Stomach (tissue), 4 donors: ENCODE results near the gene ITGAD.

Experiments used
- CTCF ChIP-seq, 7 experiments: fragments of 450-650 bp in 4 of 7; fragments of 200-600 bp in 3 of 7; sonication (generic) in 3 of 7; IDR thresholded peaks; one replicate each; pipeline ENCODE4 v1.5.1; 2016 to 2019; ENCODE audit warnings: antibody characterized with exemption in 7 of 7, control low read depth in 2 of 7, mild to moderate bottlenecking in 1 of 7
- POLR2A ChIP-seq, 4 donors: fragments of 450-650 bp; IDR thresholded peaks; one replicate each; pipeline ENCODE4 v1.6.1; 2016; ENCODE audit warnings: antibody characterized with exemption in 4 of 4, control low read depth in 2 of 4, mild to moderate bottlenecking in 1 of 4, moderate library complexity in 1 of 4

DNA sequence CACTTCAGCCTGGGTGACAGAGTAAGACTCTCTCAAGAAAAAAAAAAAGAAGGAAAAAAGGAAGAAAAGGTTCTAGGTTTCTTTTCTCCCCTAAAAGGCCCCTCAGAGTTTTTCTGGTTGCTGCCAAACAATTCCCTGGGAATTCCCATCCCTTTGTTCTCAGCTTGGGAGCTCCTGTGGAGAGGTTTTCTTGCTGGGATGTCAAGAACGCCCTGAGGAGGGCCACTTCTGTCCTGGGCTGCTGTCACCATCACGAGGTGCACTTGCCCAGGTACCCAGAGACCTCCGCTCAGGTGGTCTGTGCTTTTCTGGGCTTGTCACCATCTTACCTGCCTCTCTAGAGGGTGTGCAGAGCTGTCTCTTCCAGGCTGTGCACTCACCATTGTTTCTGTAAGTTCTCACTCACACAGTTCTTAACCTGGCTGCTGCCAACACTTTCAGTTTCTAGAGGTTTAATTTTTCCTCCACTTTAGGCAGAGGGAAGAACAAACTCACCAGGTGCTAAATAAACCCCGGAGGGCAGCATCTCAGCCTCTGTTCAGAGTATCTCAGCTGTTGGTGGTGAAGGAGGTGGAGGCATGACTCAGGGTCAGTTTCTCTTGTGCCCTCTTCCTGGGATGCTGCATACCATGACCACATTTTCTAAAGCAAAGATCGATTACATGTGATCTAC is 37.4 kb downstream of the ITGAD start:
- no peak for TF ChIP-seq CTCF (IDR thresholded peaks at IDR 0.05)
- TF ChIP-seq POLR2A (IDR thresholded peaks at IDR 0.05) = no peak
